Subcutaneous abdominal adipose tissue (tissue), 5 donors: ENCODE measurements around the gene AHSP.
A peak's percentile ranks its signal among the peaks of the same experiment; 100 is the strongest.
"Not testable (repeated sequence)": the region's sequence is repeated elsewhere in the genome, so short reads cannot be mapped to it uniquely, and the experiment has no call there.

Source experiments
- H3K27ac ChIP-seq: one replicate; pipeline ENCODE4 v1.7.0; 2013; ENCODE audit warnings: low read depth, mild to moderate bottlenecking, inconsistent platforms, low read length, moderate library complexity
- H3K27me3 ChIP-seq, 5 donors: one replicate each; pipeline ENCODE4 v1.7.0; 2013; ENCODE audit warnings: low read length in 5 of 5, inconsistent platforms in 1 of 5; ENCODE audit not compliant: control insufficient read depth in 5 of 5, insufficient read depth in 4 of 5
- H3K36me3 ChIP-seq, 5 donors: one replicate each; pipeline ENCODE4 v1.7.0; 2013; ENCODE audit warnings: low read length in 5 of 5; ENCODE audit not compliant: control insufficient read depth in 5 of 5, insufficient read depth in 5 of 5
- H3K4me1 ChIP-seq, 5 donors: one replicate each; pipeline ENCODE4 v1.7.0; 2013; ENCODE audit warnings: low read length in 5 of 5, mild to moderate bottlenecking in 3 of 5, moderate library complexity in 1 of 5; ENCODE audit not compliant: control insufficient read depth in 5 of 5, insufficient read depth in 5 of 5
- H3K4me3 ChIP-seq, 5 donors: one replicate each; pipeline ENCODE4 v1.7.0; 2013; ENCODE audit warnings: low read length in 5 of 5, low read depth in 1 of 5
- H3K9ac ChIP-seq, 5 donors: one replicate each; pipeline ENCODE4 v1.7.0; 2013; ENCODE audit warnings: low read length in 5 of 5, mild to moderate bottlenecking in 4 of 5, moderate library complexity in 3 of 5
- H3K9me3 ChIP-seq, 5 donors: one replicate each; pipeline ENCODE4 v1.7.0; 2013; ENCODE audit warnings: low read length in 5 of 5; ENCODE audit not compliant: control insufficient read depth in 5 of 5
- donor health status: healthy.
- donor health status: healthy.
- donor health status: healthy.
- donor health status: healthy.
- donor health status: healthy.

AHSP gene

GRCh38 chr16:31498493-31498892, 29.2 kb upstream of the AHSP start:
- Histone ChIP-seq H3K4me1 (no peaks in the 10 kb centered on the region), H3K27me3 (no peaks in the 10 kb centered on the region), H3K36me3 (peaks cover 5 to 69% (median 66%) of the 10 kb centered on the region in 5 donors), H3K27ac (no peak overlapping the region), H3K9me3 (no peaks in the 10 kb centered on the region), H3K4me3 (no peak overlapping the region), H3K9ac (no peak overlapping the region)

DNA sequence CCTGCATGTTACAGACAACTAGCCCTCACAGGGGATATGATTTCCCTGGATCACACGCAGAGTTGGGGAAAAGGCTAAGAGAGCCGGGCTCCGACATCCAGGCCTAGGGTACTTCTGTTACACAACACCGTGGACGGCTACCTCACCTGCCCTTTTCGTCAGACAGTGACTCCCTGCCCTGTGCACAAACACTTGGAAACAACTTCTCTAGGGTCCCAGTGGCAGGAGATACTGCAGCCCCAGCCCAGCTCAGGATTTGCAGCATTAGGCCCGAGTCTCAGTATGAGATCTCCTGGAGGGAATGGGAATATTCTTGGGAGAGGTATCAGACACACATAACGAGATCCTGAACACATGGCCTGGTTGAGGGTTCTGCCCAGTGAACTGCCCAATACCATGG, 27.8 kb upstream of the AHSP start:
- H3K27ac ChIP-seq, result no peak overlapping the region
- no peaks in the 10 kb centered on the region for H3K9me3 ChIP-seq
- no peak overlapping the region for H3K9ac ChIP-seq
- H3K4me1 ChIP-seq, result peaks cover 0 to 9% (median 2%) of the 10 kb centered on the region in 5 donors
- peaks cover 5 to 59% (median 53%) of the 10 kb centered on the region in 5 donors for H3K36me3 ChIP-seq
- H3K27me3 ChIP-seq, result no peaks in the 10 kb centered on the region
- H3K4me3 ChIP-seq, result no peak overlapping the region

DNA sequence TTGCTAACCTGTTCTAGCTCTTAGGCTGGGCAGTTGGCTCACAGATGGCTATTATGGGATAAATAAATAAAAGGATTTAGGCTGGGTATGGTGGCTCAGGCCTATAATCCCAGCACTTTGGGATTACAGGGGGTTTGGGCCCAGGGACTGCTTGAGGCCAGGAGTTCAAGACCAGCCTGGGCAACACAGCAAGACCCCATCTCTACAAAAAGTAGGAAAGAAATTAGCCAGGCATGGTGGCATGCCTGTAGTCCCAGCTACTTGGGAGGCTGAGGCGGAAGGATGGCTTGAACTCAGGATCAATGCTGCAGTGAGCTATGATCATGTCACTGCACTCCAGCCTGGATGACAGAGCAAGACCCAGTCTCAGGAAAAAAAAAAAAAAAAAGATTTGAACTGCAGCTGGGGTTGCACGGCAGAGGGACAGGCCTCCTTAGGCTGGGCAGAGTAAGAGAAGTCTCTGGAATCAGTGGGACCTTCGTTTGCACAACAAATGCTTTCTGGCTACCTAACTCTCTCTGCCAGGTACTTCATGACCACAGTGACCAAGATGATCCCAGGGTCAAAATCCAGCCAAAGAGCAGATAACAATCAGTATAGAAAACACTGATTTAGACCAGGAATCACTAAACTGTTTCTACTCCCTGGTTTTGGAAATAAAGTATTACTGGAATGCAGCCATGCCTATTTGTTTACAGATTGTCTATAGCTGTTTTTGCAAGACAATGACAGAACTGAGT, 26.3 kb upstream of the AHSP start:
- Histone ChIP-seq H3K9ac (peak overlapping the region in 1 of 5 donors; percentile 15), H3K4me3 (no peak overlapping the region), H3K27ac (no peak overlapping the region), H3K4me1 (peaks cover 0 to 16% (median 5%) of the 10 kb centered on the region in 5 donors), H3K27me3 (no peaks in the 10 kb centered on the region), H3K9me3 (no peaks in the 10 kb centered on the region), H3K36me3 (peaks cover 3 to 53% (median 44%) of the 10 kb centered on the region in 5 donors)

- H3K27ac ChIP-seq, result no peak overlapping the region
- H3K27me3 ChIP-seq, result no peaks in the 10 kb centered on the region
- H3K4me1 ChIP-seq, result peaks cover 4 to 21% (median 11%) of the 10 kb centered on the region in 5 donors
- no peak overlapping the region for H3K4me3 ChIP-seq
- peaks cover 3 to 48% (median 38%) of the 10 kb centered on the region in 5 donors for H3K36me3 ChIP-seq
- H3K9me3 ChIP-seq, result no peaks in the 10 kb centered on the region
- peak overlapping the region in 1 of 5 donors; percentile 15 for H3K9ac ChIP-seq
Observed at GRCh38 chr16:31501966-31502348, 25.7 kb upstream of the AHSP start.

- Histone ChIP-seq H3K36me3 (peaks cover 3 to 38% (median 30%) of the 10 kb centered on the region in 5 donors), H3K27ac (no peak overlapping the region), H3K9me3 (no peaks in the 10 kb centered on the region), H3K4me3 (no peak overlapping the region), H3K4me1 (peaks cover 6 to 31% (median 20%) of the 10 kb centered on the region in 5 donors), H3K27me3 (no peaks in the 10 kb centered on the region), H3K9ac (peak overlapping the region in 1 of 5 donors; percentile 17)
Observed at GRCh38 chr16:31502981-31503380, 24.7 kb upstream of the AHSP start.

- peaks cover 3 to 32% (median 24%) of the 10 kb centered on the region in 5 donors for H3K36me3 ChIP-seq
- H3K4me1 ChIP-seq, result peaks cover 6 to 31% (median 20%) of the 10 kb centered on the region in 5 donors
- not testable (repeated sequence) for H3K9ac ChIP-seq, H3K27me3 ChIP-seq, H3K27ac ChIP-seq, H3K4me3 ChIP-seq, H3K9me3 ChIP-seq
Observed at GRCh38 chr16:31503555-31503954, 24.1 kb upstream of the AHSP start.

DNA sequence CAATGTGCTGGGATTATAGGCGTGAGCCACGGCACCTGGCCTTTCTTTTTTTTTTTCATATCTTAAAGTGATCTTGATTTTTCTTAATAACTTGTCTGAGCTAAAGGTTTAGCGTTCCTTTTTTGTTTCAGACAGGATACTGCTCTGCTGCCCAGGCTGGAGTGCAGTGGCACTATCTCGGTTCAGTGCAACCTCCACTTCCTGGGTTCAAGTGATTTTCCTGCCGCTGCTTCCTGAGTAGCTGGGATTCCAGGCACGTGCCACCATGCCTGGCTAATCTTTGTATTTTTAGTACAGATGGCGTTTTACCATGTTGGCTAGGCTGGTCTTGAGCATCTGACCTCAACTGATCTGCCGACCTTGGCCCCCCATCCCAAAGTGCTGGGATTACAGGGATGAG, 23.5 kb upstream of the AHSP start:
- Histone ChIP-seq H3K9ac (no peak overlapping the region), H3K36me3 (peaks cover 3 to 26% (median 20%) of the 10 kb centered on the region in 5 donors), H3K4me1 (peaks cover 6 to 37% (median 26%) of the 10 kb centered on the region in 5 donors), H3K9me3 (no peaks in the 10 kb centered on the region), H3K27ac (no peak overlapping the region), H3K4me3 (no peak overlapping the region), H3K27me3 (no peaks in the 10 kb centered on the region)

DNA sequence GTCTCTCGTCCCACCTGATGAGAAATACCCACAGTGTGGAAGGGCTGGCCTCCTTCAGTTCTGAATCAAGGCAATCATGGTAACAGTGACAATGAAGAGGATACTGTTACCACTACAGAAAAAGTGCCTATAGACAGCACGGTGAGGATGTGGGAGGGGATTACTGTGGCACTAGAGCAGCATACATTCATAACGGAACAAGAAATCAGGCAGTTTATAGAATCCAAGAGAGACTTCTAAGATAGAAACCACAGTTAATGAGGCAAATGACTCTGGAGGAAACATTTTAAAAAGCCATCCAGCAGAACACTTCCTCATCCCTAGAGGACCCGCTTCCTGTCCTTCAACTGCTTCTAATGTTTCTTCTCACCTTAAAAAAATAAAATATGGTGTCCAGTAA, 22.2 kb upstream of the AHSP start:
- Histone ChIP-seq H3K36me3 (peaks cover 0 to 15% (median 7%) of the 10 kb centered on the region in 5 donors), H3K27ac (no peak overlapping the region), H3K9me3 (no peaks in the 10 kb centered on the region), H3K9ac (no peak overlapping the region), H3K4me3 (no peak overlapping the region), H3K27me3 (no peaks in the 10 kb centered on the region), H3K4me1 (peaks cover 6 to 43% (median 34%) of the 10 kb centered on the region in 5 donors)

GRCh38 chr16:31507617-31507928, 20.1 kb upstream of the AHSP start:
- Histone ChIP-seq H3K9me3 (no peaks in the 10 kb centered on the region), H3K4me1 (peaks cover 6 to 43% (median 34%) of the 10 kb centered on the region in 5 donors), H3K9ac (peak overlapping the region; percentile 87 to 99 (median 98)), H3K27me3 (no peaks in the 10 kb centered on the region), H3K4me3 (peak overlapping the region; percentile 93 to 98 (median 93)), H3K36me3 (peaks cover 0 to 14% (median 5%) of the 10 kb centered on the region in 5 donors), H3K27ac (peak overlapping the region; percentile 86)

GRCh38 chr16:31507929-31508705, 19.6 kb upstream of the AHSP start, which contains the start of gene RUSF1:
Gene RUSF1 (minus strand): TSS chr16:31508391. CDS start chr16:31508373, 18 bp downstream.
- Histone ChIP-seq H3K9me3 (no peaks in the 10 kb centered on the region), H3K4me3 (peak within 1 kb of the TSS; percentile 93 to 98 (median 93)), H3K36me3 (peaks cover 0 to 14% (median 5%) of the 10 kb centered on the region in 5 donors), H3K9ac (peak within 1 kb of the TSS; percentile 97 to 99 (median 98)), H3K27me3 (no peaks in the 10 kb centered on the region), H3K4me1 (peaks cover 6 to 43% (median 34%) of the 10 kb centered on the region in 5 donors), H3K27ac (peak within 1 kb of the TSS; percentile 86)
